SJSA1 (cell line): ENCODE results near the gene OSBPL6. TPM values are rescaled to one million over a fixed set of nuclear protein-coding genes. Genes with fewer than 3 reads are reported as not detected.
A peak's percentile ranks its signal among the peaks of the same experiment; 100 is the strongest.

Experiments
- DNase-seq, 2 experiments: peaks; one replicate each; pipeline ENCODE4 v3.0.0-alpha.2; 2015 to 2020; ENCODE audit warnings: low spot score in 2 of 2, low read depth in 1 of 2
- H3K27ac ChIP-seq: fragments of 250-450 bp; sonication (Bioruptor Pico); 2 replicates; pipeline ENCODE4 v1.5.1; 2020; ENCODE audit warnings: mild to moderate bottlenecking, moderate library complexity
- H3K27me3 ChIP-seq: fragments of 250-450 bp; sonication (Bioruptor Pico); replicated peaks from 2 replicates; pipeline ENCODE4 v1.5.1; 2020; ENCODE audit warnings: mild to moderate bottlenecking, moderate library complexity
- H3K36me3 ChIP-seq: fragments of 250-450 bp; sonication (Bioruptor Pico); 2 replicates; pipeline ENCODE4 v1.5.1; 2020; ENCODE audit warnings: mild to moderate bottlenecking
- H3K4me1 ChIP-seq: fragments of 250-450 bp; sonication (Bioruptor Pico); replicated peaks from 2 replicates; pipeline ENCODE4 v1.6.1; 2021; ENCODE audit warnings: mild to moderate bottlenecking
- H3K4me3 ChIP-seq: fragments of 250-450 bp; sonication (Bioruptor Pico); 2 replicates; pipeline ENCODE4 v1.5.1; 2020; ENCODE audit warnings: mild to moderate bottlenecking
- H3K9me3 ChIP-seq: fragments of 250-450 bp; sonication (Bioruptor Pico); replicated peaks from 2 replicates; pipeline ENCODE4 v1.5.1; 2020; ENCODE audit warnings: mild to moderate bottlenecking
- total RNA-seq: library from RNA; depleted of rRNA; stranded (reverse); fragments of >200 nt; shearing (Covaris generic); gene quantifications from 2 replicates; pipeline ENCODE4 v1.2.3, GENCODE V29; 2014; rRNA removed

OSBPL6 gene
- total RNA-seq, 1 experiment from 2014 or later: 0.95 TPM

DNA sequence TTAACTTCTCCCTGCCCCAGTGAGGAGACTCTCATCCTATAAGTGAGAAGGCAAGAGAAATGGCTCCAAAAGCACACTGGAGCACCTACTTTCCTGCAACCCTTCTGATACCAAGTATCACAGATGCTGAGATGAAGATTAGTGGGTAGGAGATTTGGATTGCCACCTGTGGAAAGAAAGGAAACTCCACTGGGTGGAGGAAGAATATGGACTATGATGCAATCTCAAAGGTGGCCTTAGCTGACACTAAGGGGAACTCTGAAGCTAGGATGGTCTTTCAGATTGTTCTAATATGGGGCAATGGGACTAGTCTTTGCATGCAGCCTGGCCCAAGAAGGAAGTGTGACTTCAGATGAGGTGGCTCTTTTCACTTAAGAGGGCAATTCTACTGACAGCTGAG, 235.0 kb downstream of the OSBPL6 start:
- Histone ChIP-seq H3K4me3 (no peak overlapping the region), H3K9me3 (no peaks in the 10 kb centered on the region), H3K4me1 (no peaks in the 10 kb centered on the region), H3K27me3 (no peaks in the 10 kb centered on the region), H3K27ac (no peak overlapping the region), H3K36me3 (peaks cover 71% of the 10 kb centered on the region)
- DNase-seq: no peak

DNA sequence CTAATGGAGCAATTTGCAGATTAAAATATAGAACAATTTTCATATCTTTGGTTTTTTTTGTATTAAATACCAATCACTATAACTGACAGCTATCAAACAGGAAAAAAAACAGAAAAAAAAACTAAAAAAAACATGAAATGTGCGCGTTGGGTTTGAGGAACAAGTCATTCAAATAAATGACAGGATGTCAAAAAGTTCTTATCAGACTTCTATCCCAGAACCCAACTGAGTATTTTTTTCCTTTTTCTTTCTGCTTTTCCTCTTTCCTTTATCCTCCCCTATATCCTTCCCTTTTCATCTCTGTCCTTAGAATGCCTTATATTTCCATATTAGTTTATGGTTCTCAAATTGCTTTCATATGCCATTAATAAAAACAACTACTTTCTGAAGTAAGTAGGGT, 242.3 kb downstream of the OSBPL6 start:
- Histone ChIP-seq H3K36me3 (peaks cover 76% of the 10 kb centered on the region), H3K9me3 (no peaks in the 10 kb centered on the region), H3K4me1 (no peaks in the 10 kb centered on the region), H3K4me3 (no peak overlapping the region), H3K27ac (no peak overlapping the region), H3K27me3 (no peaks in the 10 kb centered on the region)
- no peak for DNase-seq

DNA sequence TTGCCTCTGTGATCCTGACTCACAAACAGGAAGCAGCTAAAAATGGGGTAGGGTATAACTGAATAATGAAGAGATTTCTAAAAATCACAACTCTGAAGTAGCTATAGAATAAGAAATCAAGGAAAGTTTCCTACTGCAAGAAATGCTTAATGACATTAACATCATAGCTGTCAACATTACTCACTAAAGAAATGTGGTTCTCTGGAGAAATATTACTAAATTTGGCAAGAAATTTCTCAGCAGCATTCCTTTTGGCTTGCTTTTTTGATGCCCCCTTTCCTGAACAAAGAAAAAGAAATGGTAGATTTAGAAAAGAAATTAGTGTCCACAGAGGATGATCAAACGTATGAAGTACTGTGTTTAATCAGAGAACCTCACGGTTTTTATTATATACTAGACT, 247.1 kb downstream of the OSBPL6 start:
- no peaks in the 10 kb centered on the region for H3K4me1 ChIP-seq

DNA sequence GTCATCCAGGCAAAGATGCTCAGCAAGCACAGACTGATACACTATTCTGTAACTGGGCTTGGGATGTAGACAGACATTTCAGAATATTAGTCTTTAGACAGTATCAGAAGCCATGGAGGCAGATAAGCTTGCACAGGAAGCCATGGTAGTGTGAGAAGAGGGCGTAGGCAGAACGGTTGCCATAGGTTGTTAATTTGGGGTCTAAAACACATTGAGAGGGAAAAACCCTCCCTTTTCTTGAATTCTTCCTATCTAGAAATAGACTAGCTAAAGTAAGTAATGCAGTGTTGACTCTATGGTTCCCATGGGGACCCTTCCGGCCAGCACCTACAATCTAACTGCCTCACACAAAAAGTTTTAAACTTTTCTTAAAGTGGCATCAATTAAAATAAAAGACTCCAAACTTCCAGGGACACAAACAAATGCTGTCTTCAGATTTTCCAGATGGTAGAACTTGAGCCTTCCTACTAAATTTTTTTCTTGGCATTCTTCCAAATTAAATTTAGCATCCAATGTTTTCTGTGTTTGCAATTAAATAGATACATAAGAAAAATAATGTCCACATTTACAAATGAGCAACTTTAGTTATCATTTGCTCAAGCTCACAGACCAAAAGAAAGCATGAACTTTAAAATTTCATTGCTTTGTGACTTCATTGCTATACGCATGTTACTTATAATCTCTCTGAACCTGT, 254.8 kb downstream of the OSBPL6 start:
- H3K4me3 ChIP-seq: no peak overlapping the region
- no peaks in the 10 kb centered on the region for H3K9me3 ChIP-seq
- no peaks in the 10 kb centered on the region for H3K27me3 ChIP-seq
- H3K36me3 ChIP-seq: peaks cover 58% of the 10 kb centered on the region
- peaks cover 16% of the 10 kb centered on the region for H3K4me1 ChIP-seq
- DNase-seq: no peak
- no peak overlapping the region for H3K27ac ChIP-seq

More for the DNA sequence above, 247.1 kb downstream of the OSBPL6 start:
- peaks cover 76% of the 10 kb centered on the region for H3K36me3 ChIP-seq
- no peak overlapping the region for H3K27ac ChIP-seq
- no peak overlapping the region for H3K4me3 ChIP-seq
- DNase-seq: no peak
- no peaks in the 10 kb centered on the region for H3K9me3 ChIP-seq
- H3K27me3 ChIP-seq: no peaks in the 10 kb centered on the region

DNA sequence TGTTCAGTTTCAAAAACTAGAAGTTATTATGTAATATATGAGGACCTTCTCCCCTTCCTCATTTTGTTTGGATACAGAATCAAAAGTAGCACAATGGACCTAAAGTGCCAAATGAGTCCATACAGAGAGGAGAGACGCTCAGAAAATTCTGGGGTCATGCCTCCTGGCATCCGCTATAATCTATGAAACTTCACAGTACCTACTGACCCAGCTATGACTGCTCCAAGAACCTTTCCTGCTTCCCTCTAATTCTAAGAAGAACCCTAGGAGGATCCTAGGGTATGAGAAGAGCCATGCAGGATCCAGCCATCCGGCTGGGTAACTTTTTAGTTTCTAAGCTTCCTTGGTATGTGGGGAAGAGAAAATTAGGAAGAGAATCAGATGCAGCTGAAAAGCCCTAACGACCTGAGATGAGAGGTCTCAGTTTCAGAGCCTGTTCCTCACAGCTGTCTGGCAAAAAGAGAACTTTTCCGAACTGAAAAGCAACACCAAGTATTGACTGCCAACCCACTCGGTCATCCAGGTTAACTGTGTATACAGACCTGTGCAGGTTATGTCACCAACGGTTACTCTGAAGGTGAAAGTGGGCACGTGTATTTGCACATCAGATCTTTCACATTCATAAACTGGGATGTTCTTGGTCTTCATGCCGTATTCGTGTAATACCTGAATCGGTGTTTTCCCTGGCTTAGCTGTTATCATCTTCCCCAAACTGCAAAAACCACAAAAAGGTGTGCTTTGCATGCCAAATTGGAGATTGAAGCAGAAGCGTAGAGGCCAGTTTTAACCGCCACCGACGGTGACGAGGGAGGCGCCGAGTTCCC, 255.6 kb downstream of the OSBPL6 start:
- H3K27ac ChIP-seq: peak overlapping the region; percentile 91
- H3K4me1 ChIP-seq: peaks cover 16% of the 10 kb centered on the region
- peak overlapping the region; percentile 89 for H3K4me3 ChIP-seq
- peaks cover 50% of the 10 kb centered on the region for H3K36me3 ChIP-seq
- no peaks in the 10 kb centered on the region for H3K9me3 ChIP-seq
- DNase-seq: peak in 1 of 2 experiments; percentile 3
- no peaks in the 10 kb centered on the region for H3K27me3 ChIP-seq

DNA sequence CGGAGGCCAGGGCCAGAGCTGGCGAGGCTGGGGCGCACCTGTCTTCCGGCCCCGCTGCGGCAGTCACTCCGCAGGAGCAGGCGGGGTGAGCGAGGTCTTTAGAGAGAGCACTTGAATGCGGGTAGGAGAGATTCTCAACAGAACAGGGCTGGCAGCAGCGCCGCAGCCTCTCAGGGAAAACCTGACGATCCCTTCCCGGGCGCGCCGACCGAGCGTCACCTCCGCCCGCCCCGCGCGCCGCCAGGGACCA, 256.1 kb downstream of the OSBPL6 start:
- Histone ChIP-seq H3K27me3 (no peaks in the 10 kb centered on the region), H3K36me3 (peaks cover 44% of the 10 kb centered on the region), H3K27ac (peak overlapping the region; percentile 91), H3K4me1 (peaks cover 16% of the 10 kb centered on the region), H3K9me3 (no peaks in the 10 kb centered on the region), H3K4me3 (peak overlapping the region; percentile 89)
- DNase-seq: no peak

DNA sequence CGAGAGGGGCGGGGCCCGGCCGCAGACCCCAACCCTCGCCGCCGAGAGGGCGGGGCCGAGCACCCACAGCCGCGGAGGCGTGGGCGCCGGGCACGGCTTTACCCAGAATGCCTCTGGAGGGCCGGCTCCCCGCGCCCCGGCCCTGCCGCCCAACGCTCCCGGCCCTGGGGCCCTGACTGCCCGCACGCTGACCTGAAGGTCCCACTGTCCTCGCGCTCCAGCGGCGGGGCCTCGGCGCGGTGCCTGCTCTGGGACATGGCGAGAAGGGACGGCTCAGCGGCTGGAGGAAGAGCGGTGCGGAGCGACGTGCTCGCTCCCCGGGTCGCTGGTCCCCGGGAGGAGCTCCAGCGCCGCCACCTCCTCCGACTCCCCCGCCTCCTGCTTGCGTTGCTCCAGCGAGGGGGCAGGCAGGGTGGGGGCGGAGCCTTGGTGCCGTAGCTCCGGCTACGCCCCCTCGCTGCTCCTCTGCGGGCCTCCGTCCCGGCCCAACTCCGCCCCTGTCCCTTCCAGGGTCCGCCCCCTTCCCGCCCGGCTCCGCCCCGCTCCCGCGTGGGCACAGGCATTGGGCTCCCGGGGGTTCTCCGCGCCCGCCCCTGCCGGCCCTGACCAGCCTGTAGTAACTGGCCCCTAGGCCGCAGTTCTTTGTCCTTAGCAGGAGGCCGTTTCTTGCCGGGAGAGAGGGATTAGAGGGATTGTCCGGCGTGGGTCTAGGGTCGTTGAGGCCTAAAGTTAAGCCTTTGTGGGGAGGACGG, 256.6 kb downstream of the OSBPL6 start, which contains the start of the genes PJVK and PRKRA:
Gene PJVK, plus strand, starts transcription at position 605 of the 752 bp plus-strand sequence. CDS start 2,032 bp downstream, outside the sequence.
Gene PRKRA, minus strand, starts transcription at position 402 of the 752 bp plus-strand sequence. Its CDS starts 145 bp downstream, at position 257.
- H3K4me1 ChIP-seq: peaks cover 16% of the 10 kb centered on the region
- peak; percentile 98 to 99 for DNase-seq
- H3K27me3 ChIP-seq: no peaks in the 10 kb centered on the region
- peak within 1 kb of the TSS; percentile 89 for H3K4me3 ChIP-seq
- H3K9me3 ChIP-seq: no peaks in the 10 kb centered on the region
- peak within 1 kb of the TSS; percentile 91 for H3K27ac ChIP-seq
- H3K36me3 ChIP-seq: peaks cover 39% of the 10 kb centered on the region

DNA sequence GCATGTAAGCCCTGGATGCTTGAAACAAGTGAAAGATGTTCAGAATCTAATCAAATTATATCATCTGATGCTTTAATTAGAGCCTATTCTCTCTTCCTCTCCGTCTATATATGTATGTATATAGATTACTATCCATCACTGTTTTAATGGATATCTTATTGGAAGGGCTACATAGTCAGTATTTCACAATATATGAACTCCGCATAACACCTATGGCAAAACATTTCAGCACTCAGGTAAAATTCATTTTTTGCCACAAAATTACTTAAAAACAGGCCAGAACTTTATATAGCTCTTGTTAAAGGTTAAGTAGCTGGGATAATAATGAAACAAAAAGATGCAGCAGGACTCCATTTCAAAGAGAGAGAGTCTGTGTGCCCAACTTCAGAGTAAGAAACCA, 258.0 kb downstream of the OSBPL6 start:
- Histone ChIP-seq H3K36me3 (peaks cover 32% of the 10 kb centered on the region), H3K27me3 (no peaks in the 10 kb centered on the region), H3K9me3 (no peaks in the 10 kb centered on the region), H3K4me3 (no peak overlapping the region), H3K4me1 (peaks cover 16% of the 10 kb centered on the region), H3K27ac (no peak overlapping the region)
- no peak for DNase-seq

Other genes with a start within 250 kb of the OSBPL6 start
- gene PDE11A, start 121.7 kb upstream of the OSBPL6 start, total RNA-seq: 0.38 and 0.42 TPM in 2 replicates
- 17.4 and 36.8 TPM in 2 replicates for gene RBM45, start 82.1 kb upstream of the OSBPL6 start, total RNA-seq